HUES6 (cell line): Measurements from ENCODE around the gene EME1.

Experiments
- H3K27ac ChIP-seq: 2 replicates; pipeline ENCODE4 v1.7.0; 2013; ENCODE audit warnings: low read depth, mild to moderate bottlenecking, low read length, inconsistent platforms
- H3K27me3 ChIP-seq: 2 replicates; pipeline ENCODE4 v1.6.1; 2013; ENCODE audit warnings: low read length; ENCODE audit not compliant: control insufficient read depth, insufficient read depth
- H3K36me3 ChIP-seq: 2 replicates; pipeline ENCODE4 v1.6.1; 2013; ENCODE audit warnings: low read length; ENCODE audit not compliant: control insufficient read depth, insufficient read depth
- H3K4me1 ChIP-seq: 2 replicates; pipeline ENCODE4 v1.6.1; 2013; ENCODE audit warnings: low read length; ENCODE audit not compliant: control insufficient read depth, insufficient read depth
- H3K4me3 ChIP-seq: 2 replicates; pipeline ENCODE4 v1.5.1; 2013; ENCODE audit warnings: low read depth, low read length
- H3K9ac ChIP-seq: one replicate; pipeline ENCODE4 v1.6.1; 2013; ENCODE audit warnings: mild to moderate bottlenecking, low read length
- H3K9me3 ChIP-seq: 2 replicates; pipeline ENCODE4 v1.6.1; 2013; ENCODE audit warnings: low read depth, low read length; ENCODE audit not compliant: control insufficient read depth, insufficient read depth

Gene EME1

DNA sequence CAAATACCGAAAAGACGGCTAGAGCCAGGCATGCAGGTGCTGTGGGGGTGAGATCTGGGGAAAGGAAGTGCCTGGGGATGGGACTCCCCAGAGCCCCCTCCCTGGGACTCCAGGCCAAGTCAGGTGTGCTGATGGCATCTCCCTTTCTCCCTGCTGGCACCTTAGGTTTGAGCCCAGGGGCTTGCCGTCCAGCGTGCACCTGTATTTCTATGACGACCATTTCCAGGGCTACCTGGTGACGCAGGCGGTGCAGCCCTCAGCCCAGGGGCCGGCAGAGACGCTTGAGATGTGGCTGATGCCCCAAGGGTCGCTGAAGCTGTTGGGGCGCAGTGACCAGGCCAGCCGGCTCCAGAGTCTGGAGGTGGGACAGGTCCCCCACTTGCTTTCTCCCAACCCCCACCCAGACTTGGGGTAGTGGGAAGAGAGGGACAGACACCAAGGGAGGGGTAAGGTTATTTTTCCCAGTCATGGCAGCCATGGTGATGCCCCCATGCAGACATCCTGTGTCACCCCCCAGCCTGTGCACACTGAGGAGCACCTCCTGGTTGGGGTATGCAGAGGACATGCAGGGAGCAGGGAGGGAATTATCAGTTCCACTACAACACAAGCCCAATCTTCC lies 16.0 kb upstream of the EME1 start:
- Histone ChIP-seq H3K4me1 (no peaks in the 10 kb centered on the region), H3K36me3 (peaks cover 80% of the 10 kb centered on the region), H3K27ac (no peak overlapping the region), H3K4me3 (no peak overlapping the region), H3K9ac (no peak overlapping the region), H3K27me3 (no peaks in the 10 kb centered on the region), H3K9me3 (no peaks in the 10 kb centered on the region)

DNA sequence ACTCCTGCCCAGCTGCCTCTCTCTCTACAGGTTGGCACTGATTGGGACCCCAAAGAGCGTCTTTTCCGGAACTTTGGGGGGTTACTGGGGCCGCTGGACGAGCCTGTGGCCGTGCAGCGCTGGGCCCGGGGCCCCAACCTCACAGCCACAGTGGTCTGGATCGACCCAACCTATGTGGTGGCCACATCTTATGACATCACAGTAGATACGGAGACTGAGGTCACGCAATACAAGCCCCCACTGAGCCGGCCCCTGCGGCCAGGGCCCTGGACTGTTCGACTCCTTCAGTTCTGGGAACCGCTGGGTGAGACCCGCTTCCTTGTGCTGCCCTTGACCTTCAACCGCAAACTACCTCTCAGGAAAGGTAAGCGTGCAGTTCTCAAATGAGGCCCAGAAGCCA lies 14.9 kb upstream of the EME1 start:
- H3K9ac ChIP-seq, result no peak overlapping the region
- H3K27me3 ChIP-seq, result no peaks in the 10 kb centered on the region
- no peak overlapping the region for H3K4me3 ChIP-seq
- H3K36me3 ChIP-seq, result peaks cover 70% of the 10 kb centered on the region
- no peak overlapping the region for H3K27ac ChIP-seq
- H3K4me1 ChIP-seq, result peaks cover 8% of the 10 kb centered on the region
- H3K9me3 ChIP-seq, result no peaks in the 10 kb centered on the region

DNA sequence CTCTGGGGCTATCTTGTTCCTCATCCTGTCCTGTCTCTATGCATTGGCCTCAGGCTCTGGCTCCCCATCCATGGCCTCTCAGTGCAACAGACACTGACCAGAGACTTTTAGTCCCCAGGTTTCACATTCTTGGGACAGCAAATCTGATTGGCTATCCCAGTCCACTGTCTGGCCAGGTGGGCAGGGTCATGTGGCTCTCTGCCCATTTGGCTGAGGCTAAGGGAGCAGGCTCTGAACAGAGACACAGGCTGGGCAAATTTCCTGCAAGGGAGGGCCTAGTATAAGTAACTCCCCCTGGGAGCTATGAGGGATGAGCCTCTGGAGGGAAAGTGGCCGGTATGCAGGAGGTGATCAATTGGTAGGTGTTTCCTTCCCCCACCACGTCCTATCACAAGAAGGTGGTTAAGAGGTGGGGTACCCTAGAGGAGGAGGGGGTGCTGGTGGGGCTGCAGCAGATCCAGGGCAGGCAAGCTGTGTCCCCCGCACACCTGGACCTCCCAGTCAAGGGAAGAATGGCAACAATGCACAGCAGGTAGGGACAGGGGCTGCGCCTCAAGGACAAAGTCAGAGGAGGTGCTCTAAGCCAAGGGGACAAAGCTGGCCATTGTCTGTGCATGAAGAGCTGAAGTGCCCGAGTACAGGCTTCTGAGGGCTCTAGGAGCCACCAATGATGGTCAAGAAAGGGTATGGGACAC lies 13.9 kb upstream of the EME1 start:
- Histone ChIP-seq H3K9me3 (no peaks in the 10 kb centered on the region), H3K27me3 (no peaks in the 10 kb centered on the region), H3K27ac (no peak overlapping the region), H3K9ac (no peak overlapping the region), H3K36me3 (peaks cover 61% of the 10 kb centered on the region), H3K4me1 (peaks cover 18% of the 10 kb centered on the region), H3K4me3 (no peak overlapping the region)

DNA sequence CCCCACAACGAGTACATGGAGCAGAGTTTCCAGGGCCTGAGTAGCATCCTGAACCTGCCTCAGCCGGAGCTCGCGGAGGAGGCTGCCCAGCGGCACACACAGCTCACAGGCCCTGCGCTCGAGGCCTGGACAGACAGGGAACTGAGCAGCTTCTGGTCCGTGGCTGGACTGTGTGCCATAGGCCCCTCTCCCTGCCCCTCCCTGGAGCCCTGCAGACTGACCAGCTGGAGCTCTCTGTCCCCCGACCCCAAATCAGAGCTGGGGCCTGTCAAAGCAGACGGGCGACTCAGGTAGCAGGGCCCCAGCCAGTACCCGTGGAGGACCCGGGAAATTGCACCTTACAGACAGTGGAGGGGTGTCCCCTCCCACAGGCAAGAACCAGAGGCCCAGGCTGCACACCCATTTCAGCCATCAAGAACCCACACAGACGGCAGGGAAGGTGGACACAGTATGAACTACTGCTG lies 13.0 kb upstream of the EME1 start:
- Histone ChIP-seq H3K9ac (no peak overlapping the region), H3K4me3 (no peak overlapping the region), H3K27me3 (no peaks in the 10 kb centered on the region), H3K36me3 (peaks cover 52% of the 10 kb centered on the region), H3K27ac (no peak overlapping the region), H3K9me3 (no peaks in the 10 kb centered on the region), H3K4me1 (peaks cover 26% of the 10 kb centered on the region)

DNA sequence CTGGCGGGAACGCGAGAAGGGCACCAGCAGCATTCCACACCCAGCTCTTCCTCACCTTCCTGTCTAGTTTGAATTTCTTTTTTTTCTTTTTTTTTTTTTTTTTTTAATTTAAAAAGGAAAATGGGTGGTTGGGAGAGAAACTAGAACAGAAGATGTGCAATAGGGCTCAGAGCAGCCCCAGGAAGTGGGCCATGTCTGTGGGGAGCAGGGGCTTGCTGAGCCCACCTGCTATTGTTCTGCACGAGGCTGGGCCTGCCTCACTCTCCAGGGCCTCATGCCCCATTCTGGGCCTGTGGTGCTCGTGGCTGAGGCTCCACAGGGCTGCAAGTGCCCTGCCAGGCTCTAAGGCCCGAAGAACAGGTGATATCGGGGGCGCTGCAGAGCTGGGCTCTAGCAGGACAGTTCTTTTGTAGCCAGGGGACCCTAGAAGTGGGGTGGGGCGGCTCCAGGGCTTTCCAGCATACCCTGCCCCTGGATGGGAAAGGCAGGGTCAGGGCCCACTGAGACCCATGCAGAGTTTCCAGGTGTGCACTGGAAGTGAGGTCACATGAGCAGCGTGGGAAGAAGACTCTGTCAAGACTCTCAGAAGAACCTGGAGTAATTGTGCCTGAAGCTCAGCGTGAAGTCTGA lies 12.4 kb upstream of the EME1 start:
- Histone ChIP-seq H3K27ac (no peak overlapping the region), H3K36me3 (peaks cover 49% of the 10 kb centered on the region), H3K4me1 (peaks cover 32% of the 10 kb centered on the region), H3K9me3 (no peaks in the 10 kb centered on the region), H3K4me3 (no peak overlapping the region), H3K9ac (no peak overlapping the region), H3K27me3 (no peaks in the 10 kb centered on the region)

DNA sequence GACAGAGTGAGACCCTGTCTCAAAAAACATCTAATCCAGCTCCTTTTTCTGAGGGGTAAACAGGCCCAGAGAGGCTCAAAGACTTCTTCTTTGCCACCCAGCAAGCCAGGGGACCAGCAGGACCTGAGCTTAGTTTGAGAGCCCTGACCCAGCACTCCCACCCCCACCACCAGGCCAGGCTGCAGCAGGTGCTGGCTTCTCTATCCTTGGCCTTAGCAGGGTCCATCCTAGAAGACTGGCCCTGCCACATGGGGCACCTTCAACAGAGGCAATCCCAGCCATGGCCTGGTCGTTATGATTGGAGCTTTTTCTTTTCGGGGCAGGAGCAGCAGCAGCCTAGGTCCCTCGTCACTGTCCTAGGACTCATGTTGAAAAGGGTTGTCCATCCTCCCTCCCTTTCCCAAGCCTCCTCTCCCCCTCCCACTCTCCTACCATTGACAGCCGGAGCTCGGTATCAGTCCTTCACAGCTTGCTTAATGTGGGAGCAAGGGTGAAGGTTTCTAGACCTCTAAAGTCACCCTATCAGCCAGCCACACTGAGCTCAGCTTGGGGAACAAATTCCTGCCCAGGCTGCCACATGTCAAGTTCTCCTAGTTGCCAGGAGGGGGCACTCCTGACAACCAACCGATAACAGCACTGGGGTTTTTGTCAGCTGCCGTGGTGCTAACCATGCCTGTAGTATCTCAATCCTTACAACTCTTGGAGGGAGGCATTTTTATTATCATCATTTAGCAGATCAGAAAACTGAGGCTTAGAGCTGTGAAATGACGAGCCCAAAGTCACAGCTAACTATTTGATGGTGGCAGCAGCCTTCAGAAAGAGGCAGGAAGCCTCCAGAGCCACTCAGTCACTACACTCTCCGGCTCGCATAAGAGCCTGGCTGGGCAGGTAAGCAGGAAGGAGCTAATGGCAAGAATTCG lies 11.2 kb upstream of the EME1 start:
- Histone ChIP-seq H3K4me3 (no peak overlapping the region), H3K36me3 (peaks cover 48% of the 10 kb centered on the region), H3K27me3 (no peaks in the 10 kb centered on the region), H3K9me3 (no peaks in the 10 kb centered on the region), H3K4me1 (peaks cover 33% of the 10 kb centered on the region), H3K9ac (no peak overlapping the region), H3K27ac (no peak overlapping the region)

DNA sequence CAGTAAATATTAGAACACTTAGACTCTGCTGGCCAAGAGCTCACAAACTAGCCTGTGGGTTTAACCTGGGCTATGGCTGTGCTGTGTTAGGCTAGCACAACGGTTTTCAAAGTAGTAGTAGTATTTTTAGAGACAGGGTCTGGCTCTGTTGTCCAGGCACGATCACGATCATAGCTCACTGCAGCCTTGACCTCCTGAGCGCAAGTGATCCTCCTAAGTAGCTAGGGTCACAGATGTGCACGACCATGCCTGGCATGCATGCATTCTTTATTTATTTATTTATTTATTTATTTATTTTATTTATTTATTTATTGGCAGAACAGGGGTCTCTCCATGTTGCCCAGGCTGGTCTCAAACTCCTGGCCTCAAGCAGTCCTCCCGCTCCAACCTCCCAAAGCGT lies 10.4 kb upstream of the EME1 start:
- Histone ChIP-seq H3K27ac (no peak overlapping the region), H3K4me1 (peaks cover 33% of the 10 kb centered on the region), H3K9ac (no peak overlapping the region), H3K4me3 (no peak overlapping the region), H3K36me3 (peaks cover 51% of the 10 kb centered on the region), H3K27me3 (no peaks in the 10 kb centered on the region), H3K9me3 (no peaks in the 10 kb centered on the region)

DNA sequence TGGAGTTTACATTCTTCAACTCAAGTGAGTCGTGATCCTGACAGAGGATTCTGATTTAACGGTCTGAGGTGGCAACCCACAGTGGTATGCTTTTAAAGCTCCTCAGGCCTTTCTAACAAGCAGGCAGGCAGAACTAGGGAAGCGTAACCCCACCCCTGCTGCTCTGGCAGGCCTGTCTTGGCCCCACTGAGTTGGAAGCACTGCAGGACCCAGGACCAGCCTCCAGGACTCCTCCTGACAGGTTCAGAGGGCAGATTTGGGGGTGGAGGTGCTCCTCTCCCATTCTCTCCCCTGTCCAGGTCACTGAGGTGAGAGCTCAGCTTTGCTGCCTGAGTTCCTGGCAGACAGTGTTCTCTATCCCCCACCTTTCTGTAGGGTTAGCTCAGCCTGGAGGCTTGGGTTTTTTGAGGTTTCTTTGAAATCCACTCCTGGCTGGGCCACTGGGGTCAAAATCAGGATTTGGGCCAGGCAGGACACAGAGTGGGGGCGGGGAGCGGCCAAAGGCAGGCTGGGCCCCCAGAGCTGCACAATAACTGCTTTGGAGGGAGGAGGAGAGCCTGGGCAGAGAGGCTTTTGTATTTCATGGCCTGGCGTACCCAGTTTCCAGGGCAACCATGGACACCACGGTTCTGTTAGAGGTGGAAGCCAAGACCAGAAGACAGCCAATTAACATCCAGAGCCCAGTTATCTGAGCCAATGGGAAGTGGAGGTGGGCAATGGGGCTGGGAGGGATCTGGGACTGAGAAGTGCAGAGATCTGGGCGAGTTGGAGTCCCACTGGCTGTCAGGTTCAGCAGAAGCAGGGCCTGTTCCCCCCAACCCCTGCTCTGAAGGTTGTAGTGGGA lies 9.6 kb upstream of the EME1 start:
- Histone ChIP-seq H3K9me3 (no peaks in the 10 kb centered on the region), H3K4me3 (no peak overlapping the region; the same call in 1 of the 2 replicates), H3K27ac (no peak overlapping the region), H3K36me3 (peaks cover 51% of the 10 kb centered on the region), H3K27me3 (no peaks in the 10 kb centered on the region), H3K4me1 (peaks cover 33% of the 10 kb centered on the region), H3K9ac (no peak overlapping the region)

DNA sequence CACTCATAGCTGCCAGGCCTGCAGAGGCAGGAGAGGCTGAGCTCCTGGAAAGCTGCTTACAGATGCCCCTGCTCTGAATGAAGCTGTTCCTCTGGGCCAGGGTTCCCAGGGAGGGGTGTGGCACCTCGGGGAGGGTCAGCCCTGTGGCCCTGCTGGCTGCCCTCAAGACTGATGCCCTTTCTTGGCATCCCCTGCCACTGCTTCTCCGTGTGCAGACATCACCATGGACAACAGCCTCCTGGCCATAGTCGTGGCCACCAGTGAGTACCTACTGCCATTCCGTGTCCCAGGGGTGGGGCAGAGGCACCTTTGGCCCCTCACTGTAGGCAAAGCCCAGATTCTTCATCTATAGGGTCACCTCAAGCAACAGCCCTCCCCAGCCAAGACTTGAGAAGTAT lies 9.0 kb upstream of the EME1 start:
- Histone ChIP-seq H3K27me3 (no peaks in the 10 kb centered on the region), H3K4me3 (no peak overlapping the region; the same call in 1 of the 2 replicates), H3K4me1 (peaks cover 33% of the 10 kb centered on the region), H3K27ac (no peak overlapping the region), H3K36me3 (peaks cover 51% of the 10 kb centered on the region), H3K9me3 (no peaks in the 10 kb centered on the region), H3K9ac (no peak overlapping the region)

DNA sequence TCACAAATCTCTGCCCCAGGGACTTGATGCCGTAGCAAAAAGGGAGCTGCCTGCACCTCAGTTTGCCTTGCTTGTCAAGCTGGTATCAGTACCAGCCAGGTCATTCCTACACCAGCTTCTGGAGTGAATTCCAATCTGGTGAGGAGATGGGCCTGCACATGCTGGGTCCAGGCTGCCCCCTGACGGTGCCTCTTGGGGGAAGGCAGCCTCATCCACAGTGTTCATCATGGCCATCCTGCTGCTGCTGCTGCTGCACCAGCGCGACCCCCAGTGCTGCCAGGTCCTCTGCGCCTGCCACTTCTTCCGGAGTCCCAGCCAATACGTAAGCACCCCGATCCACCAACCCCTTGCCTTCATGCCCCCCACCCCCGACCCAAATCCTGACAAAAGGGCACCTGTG lies 8.3 kb upstream of the EME1 start:
- H3K27me3 ChIP-seq, result no peaks in the 10 kb centered on the region
- peaks cover 33% of the 10 kb centered on the region for H3K4me1 ChIP-seq
- no peak overlapping the region for H3K4me3 ChIP-seq
- peaks cover 51% of the 10 kb centered on the region for H3K36me3 ChIP-seq
- no peak overlapping the region for H3K27ac ChIP-seq
- no peaks in the 10 kb centered on the region for H3K9me3 ChIP-seq
- no peak overlapping the region for H3K9ac ChIP-seq
